DOHH2 (cell line): ENCODE data around the gene SLC48A1.

Experiments
- H3F3A ChIP-seq: fragments of 200-600 bp; sonication (generic), shearing (Covaris generic); 2 replicates; pipeline ENCODE4 v1.6.0; 2016; ENCODE audit warnings: antibody characterized with exemption, mild to moderate bottlenecking; ENCODE audit not compliant: control insufficient read depth, insufficient read depth
- H3K27ac ChIP-seq: fragments of 200-600 bp; sonication (generic); 2 replicates; pipeline ENCODE4 v1.5.1; 2014; ENCODE audit warnings: low read depth, mild to moderate bottlenecking, low read length, moderate library complexity
- H3K27me3 ChIP-seq: fragments of 200-600 bp; sonication (generic); 2 replicates; pipeline ENCODE4 v1.6.1; 2014; ENCODE audit warnings: mild to moderate bottlenecking, low read length, mixed read lengths; ENCODE audit not compliant: control insufficient read depth
- H3K36me3 ChIP-seq: fragments of 200-600 bp; sonication (generic); 2 replicates; pipeline ENCODE4 v1.6.1; 2014; ENCODE audit warnings: mild to moderate bottlenecking, low read length, moderate library complexity, mixed read lengths; ENCODE audit not compliant: control insufficient read depth
- H3K4me1 ChIP-seq: fragments of 200-600 bp; sonication (generic); 2 replicates; pipeline ENCODE4 v1.6.1; 2014; ENCODE audit warnings: mild to moderate bottlenecking, low read length, mixed read lengths; ENCODE audit not compliant: control insufficient read depth
- H3K4me2 ChIP-seq: fragments of 200-600 bp; sonication (generic); 2 replicates; pipeline ENCODE4 v1.6.0; 2014; ENCODE audit warnings: mild to moderate bottlenecking, low read length, moderate library complexity
- H3K4me3 ChIP-seq: fragments of 200-600 bp; sonication (generic); 2 replicates; pipeline ENCODE4 v1.5.1; 2014; ENCODE audit warnings: mild to moderate bottlenecking, low read length, mixed read lengths
- H3K79me2 ChIP-seq: fragments of 200-600 bp; sonication (generic); 2 replicates; pipeline ENCODE4 v1.6.1; 2014; ENCODE audit warnings: mild to moderate bottlenecking, low read length, mixed read lengths; ENCODE audit not compliant: control insufficient read depth
- H3K9me2 ChIP-seq: fragments of 200-600 bp; sonication (generic); replicated peaks from 2 replicates; pipeline ENCODE4 v1.6.1; 2014; ENCODE audit warnings: mild to moderate bottlenecking, low read length, mixed read lengths; ENCODE audit not compliant: control insufficient read depth
- H3K9me3 ChIP-seq: fragments of 200-600 bp; sonication (generic); 2 replicates; pipeline ENCODE4 v1.6.1; 2014; ENCODE audit warnings: antibody characterized with exemption, low read length, mixed read lengths; ENCODE audit not compliant: control insufficient read depth, insufficient read depth
- H4K20me1 ChIP-seq: fragments of 200-600 bp; sonication (generic); 2 replicates; pipeline ENCODE4 v1.6.0; 2014; ENCODE audit warnings: low read depth, mild to moderate bottlenecking, antibody characterized with exemption, low read length, moderate library complexity; ENCODE audit not compliant: control insufficient read depth, insufficient read depth
- CTCF ChIP-seq: fragments of 200-600 bp; sonication (generic); IDR thresholded peaks from one replicate; pipeline ENCODE4 v1.5.1; 2014; ENCODE audit warnings: antibody characterized with exemption, mild to moderate bottlenecking, low read depth, low read length; ENCODE audit not compliant: poor library complexity, severe bottlenecking
- EZH2phosphoT487 ChIP-seq: fragments of 200-600 bp; sonication (generic); IDR thresholded peaks from 2 replicates; pipeline ENCODE4 v1.6.1; 2017; ENCODE audit warnings: borderline replicate concordance, mild to moderate bottlenecking, antibody characterized with exemption, low read length, moderate library complexity, mixed read lengths

SLC48A1 gene

GRCh38 chr12:47754126-47754525 lies 18.9 kb upstream of the SLC48A1 start:
- H3K9me3 ChIP-seq: no peaks in the 10 kb centered on the region
- TF ChIP-seq EZH2phosphoT487: no peak
- no peak for TF ChIP-seq CTCF
- H3K9me2 ChIP-seq: no peaks in the 10 kb centered on the region
- no peaks in the 10 kb centered on the region for H4K20me1 ChIP-seq
- peaks cover 22% of the 10 kb centered on the region for H3K27me3 ChIP-seq
- 0 out of 2 replicates have a peak overlapping the region, but pooled peaks have one; percentile 18 for H3K4me3 ChIP-seq
- no peaks in the 10 kb centered on the region for H3K79me2 ChIP-seq
- peak overlapping the region; percentile 44 for H3K4me2 ChIP-seq
- no peaks in the 10 kb centered on the region for H3K36me3 ChIP-seq
- peaks cover 31% of the 10 kb centered on the region for H3K4me1 ChIP-seq
- no peaks in the 10 kb centered on the region for H3F3A ChIP-seq
- H3K27ac ChIP-seq: no peak overlapping the region

GRCh38 chr12:47754881-47755280 lies 18.2 kb upstream of the SLC48A1 start:
- Histone ChIP-seq H3K27me3 (peaks cover 20% of the 10 kb centered on the region), H3K27ac (no peak overlapping the region), H3K4me2 (no peak overlapping the region), H3K9me2 (no peaks in the 10 kb centered on the region), H3F3A (no peaks in the 10 kb centered on the region), H3K4me1 (peaks cover 37% of the 10 kb centered on the region), H3K9me3 (no peaks in the 10 kb centered on the region), H3K79me2 (no peaks in the 10 kb centered on the region), H3K4me3 (no peak overlapping the region), H3K36me3 (no peaks in the 10 kb centered on the region), H4K20me1 (no peaks in the 10 kb centered on the region)
- TF ChIP-seq CTCF: no peak
- TF ChIP-seq EZH2phosphoT487: no peak

- no peak overlapping the region for H3K27ac ChIP-seq
- H3K4me2 ChIP-seq: no peak overlapping the region
- TF ChIP-seq EZH2phosphoT487 (no peak), CTCF (no peak)
- H3K4me3 ChIP-seq: no peak overlapping the region
- H4K20me1 ChIP-seq: no peaks in the 10 kb centered on the region
- no peaks in the 10 kb centered on the region for H3K79me2 ChIP-seq
- peaks cover 37% of the 10 kb centered on the region for H3K4me1 ChIP-seq
- no peaks in the 10 kb centered on the region for H3K9me3 ChIP-seq
- no peaks in the 10 kb centered on the region for H3F3A ChIP-seq
- H3K27me3 ChIP-seq: peaks cover 17% of the 10 kb centered on the region
- no peaks in the 10 kb centered on the region for H3K9me2 ChIP-seq
- no peaks in the 10 kb centered on the region for H3K36me3 ChIP-seq
Observed at GRCh38 chr12:47755655-47756562, 17.1 kb upstream of the SLC48A1 start.
